MV-4-11 (cell line): ENCODE data around the gene CYP2W1.
A peak's percentile ranks its signal among the peaks of the same experiment; 100 is the strongest.

Experiments
- DNase-seq: peaks from one replicate; lab custom pipeline; 2025; lab: John Stamatoyannopoulos, UW

Gene CYP2W1

GRCh38 chr7:966291-967069, 16.5 kb upstream of the CYP2W1 start:
- no peak for DNase-seq

GRCh38 chr7:967361-968082, 15.5 kb upstream of the CYP2W1 start:
- no peak for DNase-seq

GRCh38 chr7:968205-969105, 14.5 kb upstream of the CYP2W1 start:
- peak; percentile 69 for DNase-seq

GRCh38 chr7:969403-969802, 13.6 kb upstream of the CYP2W1 start:
- DNase-seq = no peak

GRCh38 chr7:970744-971143, 12.2 kb upstream of the CYP2W1 start:
- no peak for DNase-seq

- no peak for DNase-seq
Observed at GRCh38 chr7:972110-972509, 10.9 kb upstream of the CYP2W1 start.

GRCh38 chr7:972676-973309, 10.2 kb upstream of the CYP2W1 start:
- no peak for DNase-seq

GRCh38 chr7:973312-973711, 9.7 kb upstream of the CYP2W1 start:
- no peak for DNase-seq

- DNase-seq = peak; percentile 21
Observed at GRCh38 chr7:974172-974571, 8.8 kb upstream of the CYP2W1 start.

- DNase-seq = peak; percentile 70
Observed at GRCh38 chr7:974820-975681, 7.9 kb upstream of the CYP2W1 start, which contains the start of gene COX19. Gene COX19 (minus strand): TSS chr7:975549. CDS start chr7:975509, 40 bp downstream.

GRCh38 chr7:975702-976473, 7.1 kb upstream of the CYP2W1 start:
- no peak for DNase-seq

GRCh38 chr7:976901-977325, 6.1 kb upstream of the CYP2W1 start:
- no peak for DNase-seq

GRCh38 chr7:977326-978048, 5.5 kb upstream of the CYP2W1 start:
- DNase-seq = peak; percentile 37

- DNase-seq = no peak
Observed at GRCh38 chr7:978049-978346, 5.0 kb upstream of the CYP2W1 start.

- DNase-seq = no peak
Observed at GRCh38 chr7:978416-979091, 4.4 kb upstream of the CYP2W1 start.

GRCh38 chr7:979151-979550, 3.8 kb upstream of the CYP2W1 start:
- DNase-seq = no peak

- DNase-seq = peak; percentile 33
Observed at GRCh38 chr7:979886-980571, 3.0 kb upstream of the CYP2W1 start.

- no peak for DNase-seq
Observed at GRCh38 chr7:981793-982510, 1.0 kb upstream of the CYP2W1 start.
